NCI-H748 (cell line): ENCODE data around the gene KCNMA1.

Experiments
- DNase-seq: peaks from one replicate; lab custom pipeline; 2025; ENCODE audit not compliant: unreplicated experiment; lab: John Stamatoyannopoulos, UW

Gene KCNMA1

GRCh38 chr10:77287647-77288120 lies 349.9 kb downstream of the KCNMA1 start:
- DNase-seq, result peak; percentile 84

- peak; percentile 39 for DNase-seq
These were observed 350.8 kb downstream of the KCNMA1 start for GRCh38 chr10:77286531-77287508.

- DNase-seq, result no peak
These were observed 352.0 kb downstream of the KCNMA1 start for GRCh38 chr10:77285529-77286182.

- peak; percentile 22 for DNase-seq
These were observed 352.8 kb downstream of the KCNMA1 start for GRCh38 chr10:77284797-77285196.

GRCh38 chr10:77283326-77283725 lies 354.3 kb downstream of the KCNMA1 start:
- DNase-seq, result no peak

GRCh38 chr10:77282163-77282562 lies 355.4 kb downstream of the KCNMA1 start:
- DNase-seq, result no peak

- no peak for DNase-seq
These were observed 355.9 kb downstream of the KCNMA1 start for GRCh38 chr10:77281719-77282118.

- no peak for DNase-seq
These were observed 358.4 kb downstream of the KCNMA1 start for GRCh38 chr10:77279207-77279606.

GRCh38 chr10:77274046-77274795 lies 363.4 kb downstream of the KCNMA1 start:
- DNase-seq, result no peak

GRCh38 chr10:77269163-77269562 lies 368.4 kb downstream of the KCNMA1 start:
- DNase-seq, result no peak

GRCh38 chr10:77268721-77269120 lies 368.9 kb downstream of the KCNMA1 start:
- no peak for DNase-seq

GRCh38 chr10:77267703-77268675 lies 369.6 kb downstream of the KCNMA1 start:
- no peak for DNase-seq

- no peak for DNase-seq
These were observed 371.4 kb downstream of the KCNMA1 start for GRCh38 chr10:77266242-77266641.

GRCh38 chr10:77264527-77264926 lies 373.1 kb downstream of the KCNMA1 start:
- no peak for DNase-seq

GRCh38 chr10:77264107-77264506 lies 373.5 kb downstream of the KCNMA1 start:
- no peak for DNase-seq

GRCh38 chr10:77263700-77264099 lies 373.9 kb downstream of the KCNMA1 start:
- DNase-seq, result no peak

GRCh38 chr10:77261146-77261545 lies 376.5 kb downstream of the KCNMA1 start:
- no peak for DNase-seq

- DNase-seq, result no peak
These were observed 378.3 kb downstream of the KCNMA1 start for GRCh38 chr10:77259171-77259874.

- DNase-seq, result peak; percentile 14
These were observed 381.3 kb downstream of the KCNMA1 start for GRCh38 chr10:77256346-77256745.
